Effector CD8-positive, alpha-beta T cell (primary cell): ENCODE measurements around the gene LLPH.
"Not testable (repeated sequence)": the region's sequence is repeated elsewhere in the genome, so short reads cannot be mapped to it uniquely, and the experiment has no call there.

Experiments
- DNase-seq: peaks from one replicate; lab custom pipeline; 2025; lab: John Stamatoyannopoulos, UW
- total RNA-seq, 4 experiments: gene quantifications; one replicate each; lab custom pipeline; 2026; lab: John Stamatoyannopoulos, UW

Gene LLPH
- total RNA-seq: 22.7 to 25.7 (median 24.6) reads per million in 4 experiments

- peak; percentile 80 for DNase-seq
Measured at GRCh38 chr12:66130267-66131066, at the start of gene LLPH. Gene LLPH (minus strand): TSS chr12:66130750. CDS start chr12:66129106, 1,644 bp downstream.

- DNase-seq: no peak
Measured at GRCh38 chr12:66176105-66176900, 45.8 kb upstream of the LLPH start.

GRCh38 chr12:66174391-66175325 lies 44.1 kb upstream of the LLPH start:
- not testable (repeated sequence) for DNase-seq

GRCh38 chr12:66170606-66171005 lies 40.1 kb upstream of the LLPH start:
- no peak for DNase-seq

- peak; percentile 73 for DNase-seq
Measured at GRCh38 chr12:66169221-66170170, 38.9 kb upstream of the LLPH start, which contains the start of gene TMBIM4. Gene TMBIM4 (minus strand): TSS chr12:66169996. CDS start chr12:66169951, 45 bp downstream.

- DNase-seq: no peak
Measured at GRCh38 chr12:66168410-66168809, 37.9 kb upstream of the LLPH start.

- DNase-seq: no peak
Measured at GRCh38 chr12:66166561-66166960, 36.0 kb upstream of the LLPH start.

- no peak for DNase-seq
Measured at GRCh38 chr12:66165141-66165540, 34.6 kb upstream of the LLPH start.

- no peak for DNase-seq
Measured at GRCh38 chr12:66164349-66164821, 33.8 kb upstream of the LLPH start.

- DNase-seq: no peak
Measured at GRCh38 chr12:66163289-66163688, 32.7 kb upstream of the LLPH start.

GRCh38 chr12:66162701-66163100 lies 32.2 kb upstream of the LLPH start:
- DNase-seq: no peak

GRCh38 chr12:66160704-66161103 lies 30.2 kb upstream of the LLPH start:
- DNase-seq: no peak

GRCh38 chr12:66159123-66159522 lies 28.6 kb upstream of the LLPH start:
- DNase-seq: no peak

- DNase-seq: no peak
Measured at GRCh38 chr12:66156654-66157053, 26.1 kb upstream of the LLPH start.

- DNase-seq: no peak
Measured at GRCh38 chr12:66154776-66155175, 24.2 kb upstream of the LLPH start.

- no peak for DNase-seq
Measured at GRCh38 chr12:66152732-66153131, 22.2 kb upstream of the LLPH start.

- no peak for DNase-seq
Measured at GRCh38 chr12:66149702-66150398, 19.3 kb upstream of the LLPH start.

- no peak for DNase-seq
Measured at GRCh38 chr12:66144791-66145754, 14.5 kb upstream of the LLPH start.

GRCh38 chr12:66143868-66144267 lies 13.3 kb upstream of the LLPH start:
- no peak for DNase-seq
